Cardiac fibroblast (primary cell): ENCODE data around the gene TC2N.

ENCODE experiments used
- DNase-seq, 2 donors: peaks; one replicate each; pipeline versions ENCODE4 v3.0.0 to v3.0.0-alpha.2; 2010; ENCODE audit warnings: low read depth in 2 of 2
- H3K4me3 ChIP-seq, 2 donors: replicated peaks in 1 of 2; 1 replicate in 1 of 2; 2 replicates in 1 of 2; pipeline ENCODE4 v1.5.1; 2011; ENCODE audit warnings: low read depth in 2 of 2, low read length in 2 of 2, mild to moderate bottlenecking in 2 of 2, moderate library complexity in 1 of 2
- TF ChIP-seq, protein P1 (sequence below): IDR thresholded peaks from one replicate; pipeline ENCODE4 v1.5.1; 2011; ENCODE audit warnings: low read depth, mild to moderate bottlenecking, low read length, inconsistent platforms

The TC2N gene

GRCh38 chr14:91835920-91836843 lies 31.2 kb downstream of the TC2N start:
- peak overlapping the region in 1 of 2 donors; percentile 40 for H3K4me3 ChIP-seq
- DNase-seq: peak in 1 of 2 donors; percentile 19
- TF ChIP-seq, protein P1, sequence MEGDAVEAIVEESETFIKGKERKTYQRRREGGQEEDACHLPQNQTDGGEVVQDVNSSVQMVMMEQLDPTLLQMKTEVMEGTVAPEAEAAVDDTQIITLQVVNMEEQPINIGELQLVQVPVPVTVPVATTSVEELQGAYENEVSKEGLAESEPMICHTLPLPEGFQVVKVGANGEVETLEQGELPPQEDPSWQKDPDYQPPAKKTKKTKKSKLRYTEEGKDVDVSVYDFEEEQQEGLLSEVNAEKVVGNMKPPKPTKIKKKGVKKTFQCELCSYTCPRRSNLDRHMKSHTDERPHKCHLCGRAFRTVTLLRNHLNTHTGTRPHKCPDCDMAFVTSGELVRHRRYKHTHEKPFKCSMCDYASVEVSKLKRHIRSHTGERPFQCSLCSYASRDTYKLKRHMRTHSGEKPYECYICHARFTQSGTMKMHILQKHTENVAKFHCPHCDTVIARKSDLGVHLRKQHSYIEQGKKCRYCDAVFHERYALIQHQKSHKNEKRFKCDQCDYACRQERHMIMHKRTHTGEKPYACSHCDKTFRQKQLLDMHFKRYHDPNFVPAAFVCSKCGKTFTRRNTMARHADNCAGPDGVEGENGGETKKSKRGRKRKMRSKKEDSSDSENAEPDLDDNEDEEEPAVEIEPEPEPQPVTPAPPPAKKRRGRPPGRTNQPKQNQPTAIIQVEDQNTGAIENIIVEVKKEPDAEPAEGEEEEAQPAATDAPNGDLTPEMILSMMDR: no peak

- H3K4me3 ChIP-seq: no peak overlapping the region
- DNase-seq: no peak
- TF ChIP-seq, protein P1: no peak
Observed at GRCh38 chr14:91835197-91835919, 32.0 kb downstream of the TC2N start.

GRCh38 chr14:91834571-91834970 lies 32.8 kb downstream of the TC2N start:
- DNase-seq: no peak
- TF ChIP-seq, protein P1: no peak
- no peak overlapping the region for H3K4me3 ChIP-seq

DNA sequence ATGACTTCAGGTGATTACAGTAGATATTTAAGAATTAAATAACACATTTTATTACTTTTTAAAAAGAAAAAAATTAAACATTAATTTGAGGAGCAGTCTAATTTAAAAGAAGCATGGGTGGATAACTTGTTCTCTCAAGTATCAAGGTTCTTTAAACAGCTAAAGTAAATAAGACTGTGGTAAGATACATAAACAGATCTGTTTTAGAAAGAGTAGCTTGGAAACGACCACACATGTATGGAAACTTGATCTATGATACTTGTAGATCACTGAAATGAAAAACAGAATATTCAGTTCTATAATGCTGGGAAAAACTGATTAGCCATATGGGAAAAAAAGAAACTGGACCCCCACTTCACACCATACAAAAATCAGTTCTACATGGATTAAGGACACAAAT lies 36.0 kb downstream of the TC2N start:
- no peak overlapping the region for H3K4me3 ChIP-seq
- no peak for DNase-seq

GRCh38 chr14:91830777-91831176 lies 36.6 kb downstream of the TC2N start:
- H3K4me3 ChIP-seq: no peak overlapping the region
- DNase-seq: no peak
- TF ChIP-seq, protein P1: no peak

More for the DNA sequence above, 36.0 kb downstream of the TC2N start:
- TF ChIP-seq, protein P1: no peak

DNA sequence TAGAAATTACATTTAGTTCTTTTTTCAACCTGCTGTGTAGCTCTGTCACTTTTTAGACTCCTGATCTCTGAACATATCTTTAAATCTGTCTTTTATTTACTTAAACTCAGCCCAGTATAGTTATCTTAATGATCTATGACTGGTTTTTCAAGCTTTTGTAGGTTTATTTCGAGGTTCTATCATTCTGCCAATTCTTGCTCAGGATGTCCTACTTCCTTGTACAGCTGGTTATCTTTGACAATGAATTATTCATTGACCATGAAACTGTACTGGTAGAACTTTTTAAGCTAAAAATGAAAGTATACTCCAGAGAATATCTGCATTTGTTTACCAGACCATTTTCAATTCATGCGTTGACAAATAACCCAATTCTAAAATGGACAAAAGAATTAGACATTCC lies 37.8 kb downstream of the TC2N start:
- no peak for DNase-seq
- TF ChIP-seq, protein P1: no peak
- no peak overlapping the region for H3K4me3 ChIP-seq
